GM23338 (cell line): ENCODE data around the gene EGLN3. TPM values are rescaled to one million over a fixed set of nuclear protein-coding genes. Genes with fewer than 3 reads are reported as not detected.

ENCODE experiments used
- ATAC-seq: fragments of 200-7000 bp; cut with Tn5 transposase; 3 replicates; pipeline ENCODE4 v1.9.1; 2020
- DNase-seq: peaks from one replicate; pipeline ENCODE4 v3.0.0-alpha.2; 2015; ENCODE audit warnings: low spot score
- H2AFZ ChIP-seq: fragments of 200-600 bp; sonication (generic); 2 replicates; pipeline ENCODE4 v1.8.0; 2016; ENCODE audit warnings: antibody characterized with exemption, mild to moderate bottlenecking, moderate library complexity
- H3F3A ChIP-seq: fragments of 200-600 bp; sonication (generic); replicated peaks from 2 replicates; pipeline ENCODE4 v1.8.0; 2017; ENCODE audit warnings: antibody characterized with exemption, mixed run types, low read depth
- H3K27ac ChIP-seq: fragments of 200-600 bp; sonication (generic); 2 replicates; pipeline ENCODE4 v1.6.1; 2016; ENCODE audit warnings: low read depth
- H3K27me3 ChIP-seq: fragments of 200-600 bp; sonication (generic); 2 replicates; pipeline ENCODE4 v1.8.0; 2016; ENCODE audit warnings: mild to moderate bottlenecking, mixed run types, moderate library complexity; ENCODE audit not compliant: insufficient read depth
- H3K36me3 ChIP-seq: fragments of 200-600 bp; sonication (generic); 2 replicates; pipeline ENCODE4 v1.8.0; 2016; ENCODE audit warnings: mild to moderate bottlenecking; ENCODE audit not compliant: insufficient read depth
- H3K4me1 ChIP-seq: fragments of 200-600 bp; sonication (generic); 2 replicates; pipeline ENCODE4 v1.8.0; 2016; ENCODE audit warnings: mild to moderate bottlenecking, moderate library complexity; ENCODE audit not compliant: insufficient read depth
- H3K4me2 ChIP-seq: fragments of 200-600 bp; sonication (generic); 2 replicates; pipeline ENCODE4 v1.7.1; 2017; ENCODE audit warnings: mixed run types
- H3K4me3 ChIP-seq: fragments of 200-600 bp; sonication (generic); 2 replicates; pipeline ENCODE4 v1.6.1; 2016; ENCODE audit warnings: mixed run types
- H3K79me2 ChIP-seq: fragments of 200-600 bp; sonication (generic); replicated peaks from 2 replicates; pipeline ENCODE4 v1.8.0; 2017; ENCODE audit warnings: mild to moderate bottlenecking; ENCODE audit not compliant: insufficient read depth
- H3K9me2 ChIP-seq: fragments of 200-600 bp; sonication (generic); 2 replicates; pipeline ENCODE4 v1.8.0; 2017; ENCODE audit not compliant: insufficient read depth
- H4K20me1 ChIP-seq: fragments of 200-600 bp; sonication (generic); replicated peaks from 2 replicates; pipeline ENCODE4 v1.8.0; 2017; ENCODE audit warnings: mild to moderate bottlenecking; ENCODE audit not compliant: insufficient read depth
- H3K27ac Mint-ChIP-seq: 2 replicates; pipeline ENCODE4 v1.8.0; 2020; ENCODE audit warnings: inconsistent platforms, mild to moderate bottlenecking, moderate library complexity, mixed read lengths
- H3K27me3 Mint-ChIP-seq: 3 replicates; pipeline ENCODE4 v1.8.0; 2022; ENCODE audit warnings: low read depth, mild to moderate bottlenecking, moderate library complexity, mixed read lengths, inconsistent platforms; ENCODE audit not compliant: insufficient read depth, poor library complexity
- H3K36me3 Mint-ChIP-seq: 3 replicates; pipeline ENCODE4 v1.8.0; 2021; ENCODE audit warnings: low read depth, mild to moderate bottlenecking, inconsistent platforms, moderate library complexity, mixed read lengths
- H3K4me1 Mint-ChIP-seq: 3 replicates; pipeline ENCODE4 v1.8.0; 2020; ENCODE audit warnings: mild to moderate bottlenecking, inconsistent platforms, mixed read lengths
- H3K4me3 Mint-ChIP-seq: 3 replicates; pipeline ENCODE4 v1.8.0; 2021; ENCODE audit warnings: moderate library complexity, mild to moderate bottlenecking, inconsistent platforms, mixed read lengths
- H3K9me3 Mint-ChIP-seq: 3 replicates; pipeline ENCODE4 v1.8.0; 2020; ENCODE audit warnings: moderate library complexity, mild to moderate bottlenecking, inconsistent platforms, mixed read lengths
- CTCF ChIP-seq, 2 experiments: fragments of 200-600 bp in 1 of 2; sonication (generic) in 1 of 2; conservative IDR thresholded peaks; 2 replicates each; pipeline versions ENCODE4 v1.5.1 to v1.6.1; 2016 to 2017; ENCODE audit warnings: antibody characterized with exemption in 2 of 2, low read depth in 2 of 2, mild to moderate bottlenecking in 2 of 2, moderate library complexity in 1 of 2
- EZH2 ChIP-seq: fragments of 200-600 bp; sonication (generic); IDR thresholded peaks from one replicate; pipeline ENCODE4 v1.8.0; 2017; ENCODE audit warnings: antibody characterized with exemption, mild to moderate bottlenecking, low read depth; ENCODE audit not compliant: unreplicated experiment
- EZH2phosphoT487 ChIP-seq: fragments of 200-600 bp; sonication (generic); IDR thresholded peaks from one replicate; pipeline ENCODE4 v1.8.1; 2018; ENCODE audit warnings: antibody characterized with exemption; ENCODE audit not compliant: unreplicated experiment
- JUNB ChIP-seq: IDR thresholded peaks from one replicate; pipeline ENCODE4 v1.6.1; 2016; ENCODE audit warnings: antibody characterized with exemption; ENCODE audit not compliant: unreplicated experiment
- NANOG ChIP-seq: IDR thresholded peaks from 2 replicates; pipeline ENCODE4 v1.6.1; 2016; ENCODE audit warnings: antibody characterized with exemption, borderline replicate concordance
- POLR2AphosphoS5 ChIP-seq: IDR thresholded peaks from 2 replicates; pipeline ENCODE4 v1.6.1; 2016; ENCODE audit warnings: antibody characterized with exemption, low read depth
- STAT1 ChIP-seq: IDR thresholded peaks from one replicate; pipeline ENCODE4 v1.6.1; 2016; ENCODE audit warnings: antibody characterized with exemption; ENCODE audit not compliant: unreplicated experiment
- ZNF114 ChIP-seq: fragments of 250-450 bp; sonication (Bioruptor Pico); IDR thresholded peaks from 2 replicates; pipeline ENCODE4 v1.5.0; 2020; ENCODE audit warnings: mild to moderate bottlenecking, moderate library complexity
- ZNF331 ChIP-seq: fragments of 250-450 bp; sonication (Bioruptor Pico); IDR thresholded peaks from 2 replicates; pipeline ENCODE4 v1.5.0; 2020; ENCODE audit warnings: low read depth, mild to moderate bottlenecking, moderate library complexity
- polyA plus RNA-seq: library from polyadenylated mRNA; unstranded; fragments of >200 nt; fragmentation: Nextera tagmentation; extraction: Ambion mirVana; gene quantifications from 2 replicates; pipeline ENCODE4 v1.2.1, GENCODE V29; 2016
- total RNA-seq: library from RNA; depleted of rRNA; stranded (reverse); fragments of >200 nt; shearing (Covaris generic); gene quantifications from 2 replicates; pipeline ENCODE4 v1.2.3, GENCODE V29; 2014
- TF ChIP-seq, protein P1 (sequence below): IDR thresholded peaks from one replicate; pipeline ENCODE4 v1.6.1; 2018; ENCODE audit warnings: antibody characterized with exemption; ENCODE audit not compliant: unreplicated experiment
- TF ChIP-seq, protein P2 (sequence below): IDR thresholded peaks from 2 replicates; pipeline ENCODE4 v1.6.1; 2016; ENCODE audit warnings: antibody characterized with exemption

EGLN3 gene
- total and polyA plus RNA-seq, 2 experiments from 2014 or later = 26.8 to 42.9 TPM

GRCh38 chr14:33962016-33962415 is 11.1 kb upstream of the EGLN3 start (continued):
- TF ChIP-seq, protein P1, sequence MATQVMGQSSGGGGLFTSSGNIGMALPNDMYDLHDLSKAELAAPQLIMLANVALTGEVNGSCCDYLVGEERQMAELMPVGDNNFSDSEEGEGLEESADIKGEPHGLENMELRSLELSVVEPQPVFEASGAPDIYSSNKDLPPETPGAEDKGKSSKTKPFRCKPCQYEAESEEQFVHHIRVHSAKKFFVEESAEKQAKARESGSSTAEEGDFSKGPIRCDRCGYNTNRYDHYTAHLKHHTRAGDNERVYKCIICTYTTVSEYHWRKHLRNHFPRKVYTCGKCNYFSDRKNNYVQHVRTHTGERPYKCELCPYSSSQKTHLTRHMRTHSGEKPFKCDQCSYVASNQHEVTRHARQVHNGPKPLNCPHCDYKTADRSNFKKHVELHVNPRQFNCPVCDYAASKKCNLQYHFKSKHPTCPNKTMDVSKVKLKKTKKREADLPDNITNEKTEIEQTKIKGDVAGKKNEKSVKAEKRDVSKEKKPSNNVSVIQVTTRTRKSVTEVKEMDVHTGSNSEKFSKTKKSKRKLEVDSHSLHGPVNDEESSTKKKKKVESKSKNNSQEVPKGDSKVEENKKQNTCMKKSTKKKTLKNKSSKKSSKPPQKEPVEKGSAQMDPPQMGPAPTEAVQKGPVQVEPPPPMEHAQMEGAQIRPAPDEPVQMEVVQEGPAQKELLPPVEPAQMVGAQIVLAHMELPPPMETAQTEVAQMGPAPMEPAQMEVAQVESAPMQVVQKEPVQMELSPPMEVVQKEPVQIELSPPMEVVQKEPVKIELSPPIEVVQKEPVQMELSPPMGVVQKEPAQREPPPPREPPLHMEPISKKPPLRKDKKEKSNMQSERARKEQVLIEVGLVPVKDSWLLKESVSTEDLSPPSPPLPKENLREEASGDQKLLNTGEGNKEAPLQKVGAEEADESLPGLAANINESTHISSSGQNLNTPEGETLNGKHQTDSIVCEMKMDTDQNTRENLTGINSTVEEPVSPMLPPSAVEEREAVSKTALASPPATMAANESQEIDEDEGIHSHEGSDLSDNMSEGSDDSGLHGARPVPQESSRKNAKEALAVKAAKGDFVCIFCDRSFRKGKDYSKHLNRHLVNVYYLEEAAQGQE = no peak
- no peak for TF ChIP-seq STAT1
- TF ChIP-seq EZH2phosphoT487 = no peak
- TF ChIP-seq NANOG = no peak
- no peak for TF ChIP-seq ZNF331 (CRISPR knock-in tag)
- TF ChIP-seq CTCF (conservative IDR thresholded peaks at IDR 0.05; ENCODE audit: low read depth in 2 of 2) = no peak
- no peak for TF ChIP-seq POLR2AphosphoS5
- no peak for TF ChIP-seq JUNB
- TF ChIP-seq ZNF114 (CRISPR knock-in tag) = no peak

DNA sequence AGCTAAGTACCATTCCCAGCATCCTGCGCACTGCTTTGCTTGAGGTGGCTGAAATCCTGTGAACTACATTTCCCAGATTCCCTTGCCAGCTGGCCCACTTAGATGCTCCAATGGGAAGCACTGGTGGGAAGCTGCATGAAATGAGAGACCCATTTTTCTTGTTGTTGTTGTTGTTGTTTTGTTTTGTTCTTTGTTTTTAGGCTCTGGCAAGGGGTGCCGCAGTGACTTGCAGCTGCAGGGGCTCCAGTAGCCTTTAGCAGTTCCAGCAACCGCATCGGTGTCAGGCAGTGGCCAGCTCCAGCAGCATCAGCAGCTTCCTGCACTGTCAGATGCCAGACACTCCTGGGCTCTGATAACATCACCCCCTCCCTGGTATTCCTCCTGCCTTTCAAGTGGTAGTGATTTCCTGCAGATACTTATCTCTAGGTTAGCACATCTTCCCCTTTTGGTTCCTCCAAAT is 8.8 kb upstream of the EGLN3 start:
- peaks cover 10% of the 10 kb centered on the region for H3K4me1 Mint-ChIP-seq
- H3K27ac ChIP-seq = no peak overlapping the region
- peaks cover 9% of the 10 kb centered on the region for H3K9me3 Mint-ChIP-seq
- H3K4me3 Mint-ChIP-seq = no peak overlapping the region
- H3K9me2 ChIP-seq = no peaks in the 10 kb centered on the region
- no peaks in the 10 kb centered on the region for H3F3A ChIP-seq
- peak overlapping the region; percentile 67 for H3K27ac Mint-ChIP-seq
- peak overlapping the region; percentile 90; the same call in 1 of the 2 replicates for H2AFZ ChIP-seq
- H3K27me3 Mint-ChIP-seq = no peaks in the 10 kb centered on the region
- H3K36me3 ChIP-seq = no peaks in the 10 kb centered on the region
- no peak overlapping the region for H3K4me2 ChIP-seq
- no peaks in the 10 kb centered on the region for H4K20me1 ChIP-seq
- H3K4me1 ChIP-seq = peaks cover 6% of the 10 kb centered on the region
- H3K4me3 ChIP-seq = no peak overlapping the region
- H3K27me3 ChIP-seq = no peaks in the 10 kb centered on the region
- no peaks in the 10 kb centered on the region; the same call in 2 of the 3 replicates for H3K36me3 Mint-ChIP-seq
- ATAC-seq = peak; percentile 96
- peak; percentile 66 for DNase-seq
- no peaks in the 10 kb centered on the region for H3K79me2 ChIP-seq
- no peak for TF ChIP-seq CTCF (conservative IDR thresholded peaks at IDR 0.05; ENCODE audit: low read depth in 2 of 2)
- TF ChIP-seq, protein P2, sequence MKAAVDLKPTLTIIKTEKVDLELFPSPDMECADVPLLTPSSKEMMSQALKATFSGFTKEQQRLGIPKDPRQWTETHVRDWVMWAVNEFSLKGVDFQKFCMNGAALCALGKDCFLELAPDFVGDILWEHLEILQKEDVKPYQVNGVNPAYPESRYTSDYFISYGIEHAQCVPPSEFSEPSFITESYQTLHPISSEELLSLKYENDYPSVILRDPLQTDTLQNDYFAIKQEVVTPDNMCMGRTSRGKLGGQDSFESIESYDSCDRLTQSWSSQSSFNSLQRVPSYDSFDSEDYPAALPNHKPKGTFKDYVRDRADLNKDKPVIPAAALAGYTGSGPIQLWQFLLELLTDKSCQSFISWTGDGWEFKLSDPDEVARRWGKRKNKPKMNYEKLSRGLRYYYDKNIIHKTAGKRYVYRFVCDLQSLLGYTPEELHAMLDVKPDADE = no peak
- no peak for TF ChIP-seq ZNF114 (CRISPR knock-in tag)
- TF ChIP-seq, protein P1 = no peak
- no peak for TF ChIP-seq EZH2phosphoT487
- no peak for TF ChIP-seq STAT1
- TF ChIP-seq EZH2 = no peak
